KMS-11 (cell line): ENCODE results near the gene MAFB.

Experiments used
- H2AFZ ChIP-seq: fragments of 200-600 bp; sonication (generic); 2 replicates; pipeline ENCODE4 v1.6.1; 2016; ENCODE audit warnings: antibody characterized with exemption, mixed run types, low read depth
- H3K27ac ChIP-seq: fragments of 200-600 bp; sonication (generic); 2 replicates; pipeline ENCODE4 v1.6.1; 2016; ENCODE audit warnings: mild to moderate bottlenecking, mixed run types
- H3K27me3 ChIP-seq: fragments of 200-600 bp; sonication (generic); 2 replicates; pipeline ENCODE4 v1.6.1; 2017; ENCODE audit warnings: mild to moderate bottlenecking, low read depth, mixed run types, moderate library complexity; ENCODE audit not compliant: insufficient read depth
- H3K36me3 ChIP-seq: fragments of 200-600 bp; sonication (generic); 2 replicates; pipeline ENCODE4 v1.6.1; 2017; ENCODE audit warnings: mild to moderate bottlenecking, mixed run types; ENCODE audit not compliant: insufficient read depth
- H3K4me1 ChIP-seq: fragments of 200-600 bp; sonication (generic); 2 replicates; pipeline ENCODE4 v1.6.1; 2016; ENCODE audit warnings: mild to moderate bottlenecking, low read depth, mixed run types; ENCODE audit not compliant: poor library complexity, severe bottlenecking
- H3K4me2 ChIP-seq: fragments of 200-600 bp; sonication (generic); 2 replicates; pipeline ENCODE4 v1.7.0; 2016; ENCODE audit warnings: mild to moderate bottlenecking, mixed run types
- H3K4me3 ChIP-seq: fragments of 200-600 bp; sonication (generic); IDR thresholded peaks from 2 replicates; pipeline ENCODE4 v1.6.1; 2017; ENCODE audit warnings: low read depth, low read length, mixed read lengths; ENCODE audit not compliant: insufficient read depth
- H3K79me2 ChIP-seq: fragments of 200-600 bp; sonication (generic); 2 replicates; pipeline ENCODE4 v1.6.1; 2016; ENCODE audit warnings: low read depth, mixed run types; ENCODE audit not compliant: insufficient read depth
- H3K9ac ChIP-seq: fragments of 200-600 bp; sonication (generic); 2 replicates; pipeline ENCODE4 v1.6.1; 2016; ENCODE audit warnings: mild to moderate bottlenecking, mixed run types
- H4K20me1 ChIP-seq: fragments of 200-600 bp; sonication (generic); 2 replicates; pipeline ENCODE4 v1.6.1; 2016; ENCODE audit warnings: mild to moderate bottlenecking, mixed run types; ENCODE audit not compliant: insufficient read depth
- TF ChIP-seq, protein P1 (sequence below): fragments of 200-600 bp; sonication (generic); conservative IDR thresholded peaks from 2 replicates; pipeline ENCODE4 v1.6.1; 2017; ENCODE audit warnings: low read depth, mild to moderate bottlenecking, antibody characterized with exemption, low read length, moderate library complexity, mixed read lengths

The MAFB gene

DNA sequence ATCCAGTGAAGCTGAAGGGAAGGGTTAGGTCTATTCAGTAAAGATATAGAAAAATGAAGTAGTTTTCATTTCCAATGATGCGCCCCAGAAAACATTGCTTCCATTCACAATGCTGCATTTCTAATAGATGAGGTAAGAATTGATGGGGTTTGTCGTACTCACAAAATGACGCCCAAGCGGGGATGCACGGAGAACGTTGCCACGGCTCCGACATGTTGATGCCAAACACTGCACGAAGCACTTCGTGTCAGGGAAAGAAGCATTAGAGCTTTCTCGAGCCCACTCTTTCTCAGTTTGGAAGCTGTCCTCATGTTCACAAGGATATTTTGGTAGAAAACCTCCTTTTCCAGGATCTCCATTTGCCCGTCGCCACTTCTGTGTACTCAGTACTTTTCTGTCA lies 21.6 kb upstream of the MAFB start:
- Histone ChIP-seq H3K36me3 (no peaks in the 10 kb centered on the region), H3K4me2 (no peak overlapping the region), H4K20me1 (no peaks in the 10 kb centered on the region), H3K27me3 (no peaks in the 10 kb centered on the region), H2AFZ (no peak overlapping the region), H3K79me2 (no peaks in the 10 kb centered on the region), H3K4me3 (no peak overlapping the region), H3K9ac (no peak overlapping the region), H3K4me1 (no peaks in the 10 kb centered on the region), H3K27ac (no peak overlapping the region)
- TF ChIP-seq, protein P1, sequence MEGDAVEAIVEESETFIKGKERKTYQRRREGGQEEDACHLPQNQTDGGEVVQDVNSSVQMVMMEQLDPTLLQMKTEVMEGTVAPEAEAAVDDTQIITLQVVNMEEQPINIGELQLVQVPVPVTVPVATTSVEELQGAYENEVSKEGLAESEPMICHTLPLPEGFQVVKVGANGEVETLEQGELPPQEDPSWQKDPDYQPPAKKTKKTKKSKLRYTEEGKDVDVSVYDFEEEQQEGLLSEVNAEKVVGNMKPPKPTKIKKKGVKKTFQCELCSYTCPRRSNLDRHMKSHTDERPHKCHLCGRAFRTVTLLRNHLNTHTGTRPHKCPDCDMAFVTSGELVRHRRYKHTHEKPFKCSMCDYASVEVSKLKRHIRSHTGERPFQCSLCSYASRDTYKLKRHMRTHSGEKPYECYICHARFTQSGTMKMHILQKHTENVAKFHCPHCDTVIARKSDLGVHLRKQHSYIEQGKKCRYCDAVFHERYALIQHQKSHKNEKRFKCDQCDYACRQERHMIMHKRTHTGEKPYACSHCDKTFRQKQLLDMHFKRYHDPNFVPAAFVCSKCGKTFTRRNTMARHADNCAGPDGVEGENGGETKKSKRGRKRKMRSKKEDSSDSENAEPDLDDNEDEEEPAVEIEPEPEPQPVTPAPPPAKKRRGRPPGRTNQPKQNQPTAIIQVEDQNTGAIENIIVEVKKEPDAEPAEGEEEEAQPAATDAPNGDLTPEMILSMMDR, result no peak

DNA sequence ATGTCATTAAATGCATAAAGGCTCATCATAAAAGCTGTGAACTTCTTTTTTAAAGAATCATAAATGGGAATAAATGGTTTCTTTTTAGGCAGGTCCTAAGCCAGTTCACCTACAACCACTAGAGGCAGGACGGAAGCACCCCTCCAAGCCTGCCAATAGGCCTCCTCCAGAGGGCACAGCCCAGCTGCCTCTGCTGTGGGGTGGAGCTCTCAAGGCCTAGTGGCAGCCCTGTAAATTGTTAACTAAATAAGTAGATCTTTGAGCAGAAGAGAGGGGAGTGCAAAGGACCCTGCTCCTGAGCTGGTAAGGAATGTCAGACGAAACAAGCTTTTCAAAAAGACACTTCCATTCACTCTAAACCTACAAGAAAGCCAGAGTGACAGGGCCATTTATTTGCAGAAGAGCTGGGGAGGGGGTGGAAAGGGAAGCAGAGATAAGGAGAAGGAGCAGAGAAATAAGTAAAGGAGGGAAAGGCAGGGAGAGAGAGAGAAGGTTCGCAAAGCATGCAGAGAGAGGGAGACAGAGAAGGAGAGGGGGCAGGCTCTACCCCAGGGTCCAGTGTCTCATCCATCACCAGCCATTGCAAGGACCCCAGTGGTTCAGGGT lies 18.0 kb upstream of the MAFB start:
- Histone ChIP-seq H3K36me3 (no peaks in the 10 kb centered on the region), H3K27ac (no peak overlapping the region), H3K27me3 (no peaks in the 10 kb centered on the region), H3K9ac (no peak overlapping the region), H3K4me2 (no peak overlapping the region), H3K79me2 (no peaks in the 10 kb centered on the region), H3K4me1 (no peaks in the 10 kb centered on the region), H4K20me1 (no peaks in the 10 kb centered on the region), H3K4me3 (no peak overlapping the region), H2AFZ (no peak overlapping the region)
- TF ChIP-seq, protein P1, result no peak; the same call in 1 of the 2 replicates

DNA sequence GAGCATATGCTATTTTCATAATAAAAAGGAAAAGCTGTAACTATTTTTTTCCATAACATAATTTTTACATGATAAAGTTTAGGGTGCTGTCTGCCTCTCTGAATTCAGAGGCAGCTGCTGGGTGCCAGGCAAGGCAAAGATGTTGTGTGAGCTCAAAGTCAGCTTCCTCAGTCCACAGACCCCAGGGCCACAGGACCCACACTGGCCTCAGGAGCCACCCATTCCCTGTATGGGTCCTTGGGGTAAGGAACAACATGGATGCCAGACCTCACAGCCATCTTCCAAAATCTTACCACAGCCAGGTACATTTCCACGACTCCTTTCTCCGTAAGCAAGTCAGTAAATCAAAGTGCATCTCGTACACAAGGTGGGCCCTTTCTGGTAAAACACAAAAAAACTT lies 16.4 kb upstream of the MAFB start:
- TF ChIP-seq, protein P1, result no peak
- H3K27me3 ChIP-seq, result no peaks in the 10 kb centered on the region
- no peak overlapping the region for H3K4me2 ChIP-seq
- H3K27ac ChIP-seq, result no peak overlapping the region
- no peaks in the 10 kb centered on the region for H4K20me1 ChIP-seq
- H3K4me1 ChIP-seq, result no peaks in the 10 kb centered on the region
- H3K4me3 ChIP-seq, result no peak overlapping the region
- no peaks in the 10 kb centered on the region for H3K79me2 ChIP-seq
- H3K9ac ChIP-seq, result no peak overlapping the region
- H2AFZ ChIP-seq, result no peak overlapping the region
- H3K36me3 ChIP-seq, result no peaks in the 10 kb centered on the region

DNA sequence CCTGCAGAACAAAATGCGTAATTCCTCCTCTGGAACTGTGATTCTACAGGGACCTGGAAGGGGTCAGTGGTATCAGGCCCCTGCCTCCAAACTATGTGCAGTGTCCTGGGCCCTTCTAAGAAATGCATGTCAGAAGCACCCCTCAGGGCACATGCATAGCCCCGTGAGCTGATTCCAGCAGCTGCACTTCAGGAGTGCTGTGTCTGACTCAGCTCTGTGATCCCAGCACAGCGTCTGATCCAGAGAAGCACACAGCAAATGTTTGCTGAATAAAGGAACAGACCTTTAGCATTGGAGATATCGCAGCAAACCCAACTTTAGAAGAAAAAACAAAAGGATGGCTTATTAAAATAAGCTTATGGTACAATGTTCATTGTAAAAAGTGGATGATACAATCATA lies 15.8 kb upstream of the MAFB start:
- no peaks in the 10 kb centered on the region for H3K4me1 ChIP-seq
- H3K27ac ChIP-seq, result no peak overlapping the region
- H3K4me2 ChIP-seq, result no peak overlapping the region
- no peaks in the 10 kb centered on the region for H3K79me2 ChIP-seq
- H3K27me3 ChIP-seq, result no peaks in the 10 kb centered on the region
- no peak overlapping the region for H2AFZ ChIP-seq
- H3K9ac ChIP-seq, result no peak overlapping the region
- no peaks in the 10 kb centered on the region for H4K20me1 ChIP-seq
- TF ChIP-seq, protein P1, result no peak
- H3K36me3 ChIP-seq, result no peaks in the 10 kb centered on the region
- H3K4me3 ChIP-seq, result no peak overlapping the region
